ENCODE results near the gene COL7A1. TPM values are rescaled to one million over a fixed set of nuclear protein-coding genes. Genes with fewer than 3 reads are reported as not detected.
"Not testable (repeated sequence)": the region's sequence is repeated elsewhere in the genome, so short reads cannot be mapped to it uniquely, and the experiment has no call there.

The COL7A1 gene
- polyA plus RNA-seq, 3 donors, result 24.4 to 31.6 (median 24.8) TPM

- DNase-seq, result no peak
These were observed 30.5 kb downstream of the COL7A1 start for GRCh38 chr3:48564667-48565066.

GRCh38 chr3:48564022-48564421 is 31.1 kb downstream of the COL7A1 start:
- DNase-seq, result no peak

GRCh38 chr3:48563382-48563918 is 31.7 kb downstream of the COL7A1 start, which contains the start of gene UCN2:
TSS of gene UCN2 (minus strand) at chr3:48563781. CDS start at chr3:48563124, 657 bp downstream.
- no peak for DNase-seq

GRCh38 chr3:48562367-48563095 is 32.6 kb downstream of the COL7A1 start:
- no peak for DNase-seq

- peak; percentile 54 for DNase-seq
These were observed 33.9 kb downstream of the COL7A1 start for GRCh38 chr3:48561045-48561736.

GRCh38 chr3:48560648-48561018 is 34.5 kb downstream of the COL7A1 start:
- DNase-seq, result no peak

GRCh38 chr3:48558493-48559134 is 36.5 kb downstream of the COL7A1 start:
- no peak for DNase-seq

GRCh38 chr3:48556796-48557626 is 38.1 kb downstream of the COL7A1 start, which contains the start of gene PFKFB4:
TSS of gene PFKFB4 (minus strand) at chr3:48556803. CDS start at chr3:48556777, 26 bp downstream.
- peak; percentile 99 for DNase-seq

- DNase-seq, result no peak
These were observed 39.0 kb downstream of the COL7A1 start for GRCh38 chr3:48555949-48556795.

GRCh38 chr3:48555231-48555948 is 39.7 kb downstream of the COL7A1 start:
- no peak for DNase-seq

- DNase-seq, result no peak
These were observed 41.0 kb downstream of the COL7A1 start for GRCh38 chr3:48553886-48554845.

GRCh38 chr3:48553361-48553760 is 41.8 kb downstream of the COL7A1 start:
- no peak for DNase-seq

GRCh38 chr3:48552111-48552951 is 42.8 kb downstream of the COL7A1 start:
- no peak for DNase-seq

GRCh38 chr3:48551651-48552050 is 43.5 kb downstream of the COL7A1 start:
- DNase-seq, result not testable (repeated sequence)

GRCh38 chr3:48548729-48549705 is 46.1 kb downstream of the COL7A1 start:
- DNase-seq, result peak; percentile 70

- no peak for DNase-seq
These were observed 47.0 kb downstream of the COL7A1 start for GRCh38 chr3:48548126-48548525.
